ENCODE results near the gene MRPL37.

MRPL37 gene

GRCh38 chr1:54265659-54266058, 65.7 kb downstream of the MRPL37 start:
- no peak for DNase-seq (ENCODE audit: low read depth)

- no peak for DNase-seq (ENCODE audit: low read depth)
Measured at GRCh38 chr1:54266195-54266594, 66.2 kb downstream of the MRPL37 start.

GRCh38 chr1:54266908-54267307, 66.9 kb downstream of the MRPL37 start:
- no peak for DNase-seq (ENCODE audit: low read depth)
